Eye (tissue), 1 donor: ENCODE data around the gene MYO1E.
"Not testable (repeated sequence)": the region's sequence is repeated elsewhere in the genome, so short reads cannot be mapped to it uniquely, and the experiment has no call there.

Experiments used
- DNase-seq: peaks from one replicate; pipeline ENCODE4 v3.0.0-alpha.2; 2015

The MYO1E gene

GRCh38 chr15:59387196-59387878, 14.7 kb upstream of the MYO1E start:
- not testable (repeated sequence) for DNase-seq

GRCh38 chr15:59385171-59385570, 12.5 kb upstream of the MYO1E start:
- no peak for DNase-seq

- no peak for DNase-seq
These were observed 11.8 kb upstream of the MYO1E start for GRCh38 chr15:59384507-59384906.

GRCh38 chr15:59380902-59381610, 8.4 kb upstream of the MYO1E start:
- DNase-seq = peak; percentile 2

- DNase-seq = no peak
These were observed 6.9 kb upstream of the MYO1E start for GRCh38 chr15:59379531-59379930.

GRCh38 chr15:59378855-59379254, 6.2 kb upstream of the MYO1E start:
- no peak for DNase-seq

GRCh38 chr15:59377924-59378323, 5.3 kb upstream of the MYO1E start:
- DNase-seq = no peak

- DNase-seq = no peak
These were observed 4.1 kb upstream of the MYO1E start for GRCh38 chr15:59376733-59377132.

GRCh38 chr15:59373215-59373614, 544 bp upstream of the MYO1E start:
- no peak for DNase-seq

GRCh38 chr15:59371458-59372351, 966 bp downstream of the MYO1E start:
- peak; percentile 36 for DNase-seq

GRCh38 chr15:59369597-59369996, 3.1 kb downstream of the MYO1E start:
- no peak for DNase-seq

- DNase-seq = no peak
These were observed 5.6 kb downstream of the MYO1E start for GRCh38 chr15:59367022-59367451.

GRCh38 chr15:59366333-59367021, 6.2 kb downstream of the MYO1E start:
- no peak for DNase-seq

- DNase-seq = no peak
These were observed 8.4 kb downstream of the MYO1E start for GRCh38 chr15:59364248-59364647.

- DNase-seq = no peak
These were observed 10.3 kb downstream of the MYO1E start for GRCh38 chr15:59362331-59362730.

- DNase-seq = no peak
These were observed 11.8 kb downstream of the MYO1E start for GRCh38 chr15:59360896-59361295.

- no peak for DNase-seq
These were observed 12.4 kb downstream of the MYO1E start for GRCh38 chr15:59360305-59360704.

- DNase-seq = no peak
These were observed 16.9 kb downstream of the MYO1E start for GRCh38 chr15:59355730-59356129.

GRCh38 chr15:59354417-59355031, 18.1 kb downstream of the MYO1E start:
- no peak for DNase-seq

GRCh38 chr15:59353994-59354416, 18.7 kb downstream of the MYO1E start:
- no peak for DNase-seq

- DNase-seq = no peak
These were observed 20.0 kb downstream of the MYO1E start for GRCh38 chr15:59352683-59353082.

GRCh38 chr15:59352189-59352588, 20.5 kb downstream of the MYO1E start:
- no peak for DNase-seq

- DNase-seq = no peak
These were observed 22.3 kb downstream of the MYO1E start for GRCh38 chr15:59350421-59350732.
